ENCODE results near the gene ALKAL2. TPM values are rescaled to one million over a fixed set of nuclear protein-coding genes. Genes with fewer than 3 reads are reported as not detected.

The ALKAL2 gene
- total RNA-seq, 3 donors from 2014 or later: 2.2 to 3.5 (median 3.0) TPM

DNA sequence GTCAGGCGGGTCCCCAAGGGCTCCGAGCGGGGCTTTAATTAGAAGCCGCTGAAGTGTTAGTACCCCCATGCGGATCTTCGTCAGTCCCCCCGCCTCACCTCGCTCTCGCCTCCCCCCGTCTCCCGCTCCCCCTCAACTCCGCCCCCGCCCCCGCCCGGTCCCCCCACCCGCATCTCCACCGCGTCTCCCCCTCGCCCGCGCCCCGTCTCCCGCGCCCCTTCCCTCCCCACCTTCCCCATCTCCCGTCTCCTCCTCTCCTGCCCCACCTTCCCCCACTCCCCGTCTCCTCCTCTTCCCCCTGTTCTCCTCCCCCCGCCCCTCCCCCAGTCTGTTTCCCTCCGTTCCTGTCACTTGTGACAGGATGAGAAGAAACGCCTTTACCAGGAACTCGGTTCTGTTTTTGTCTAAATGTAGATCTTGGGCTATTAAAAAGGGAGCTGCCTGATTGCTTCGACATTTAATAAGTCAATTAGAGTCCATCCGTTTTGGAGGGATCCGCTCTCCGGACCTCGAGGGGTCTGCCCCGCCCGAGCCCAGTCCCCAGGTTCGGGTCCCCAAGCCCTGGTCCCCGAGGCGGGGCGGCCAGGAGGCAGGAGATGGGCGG lies 969 bp upstream of the ALKAL2 start:
- Histone ChIP-seq H3K4me1 (ENCODE audit: low read depth) (peaks cover 20% of the 10 kb centered on the region), H3K36me3 (ENCODE audit: low read depth) (no peaks in the 10 kb centered on the region), H3K4me3 (no peak overlapping the region), H3K9me3 (no peaks in the 10 kb centered on the region)
- intact Hi-C loops (cut with DNase I, micrococcal nuclease): no loop called here
- ATAC-seq (no peak), DNase-seq (peak in 2 of 3 donors; percentile 24 to 35)
- TF ChIP-seq, protein P1, sequence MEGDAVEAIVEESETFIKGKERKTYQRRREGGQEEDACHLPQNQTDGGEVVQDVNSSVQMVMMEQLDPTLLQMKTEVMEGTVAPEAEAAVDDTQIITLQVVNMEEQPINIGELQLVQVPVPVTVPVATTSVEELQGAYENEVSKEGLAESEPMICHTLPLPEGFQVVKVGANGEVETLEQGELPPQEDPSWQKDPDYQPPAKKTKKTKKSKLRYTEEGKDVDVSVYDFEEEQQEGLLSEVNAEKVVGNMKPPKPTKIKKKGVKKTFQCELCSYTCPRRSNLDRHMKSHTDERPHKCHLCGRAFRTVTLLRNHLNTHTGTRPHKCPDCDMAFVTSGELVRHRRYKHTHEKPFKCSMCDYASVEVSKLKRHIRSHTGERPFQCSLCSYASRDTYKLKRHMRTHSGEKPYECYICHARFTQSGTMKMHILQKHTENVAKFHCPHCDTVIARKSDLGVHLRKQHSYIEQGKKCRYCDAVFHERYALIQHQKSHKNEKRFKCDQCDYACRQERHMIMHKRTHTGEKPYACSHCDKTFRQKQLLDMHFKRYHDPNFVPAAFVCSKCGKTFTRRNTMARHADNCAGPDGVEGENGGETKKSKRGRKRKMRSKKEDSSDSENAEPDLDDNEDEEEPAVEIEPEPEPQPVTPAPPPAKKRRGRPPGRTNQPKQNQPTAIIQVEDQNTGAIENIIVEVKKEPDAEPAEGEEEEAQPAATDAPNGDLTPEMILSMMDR (IDR thresholded peaks at IDR 0.05): no peak

DNA sequence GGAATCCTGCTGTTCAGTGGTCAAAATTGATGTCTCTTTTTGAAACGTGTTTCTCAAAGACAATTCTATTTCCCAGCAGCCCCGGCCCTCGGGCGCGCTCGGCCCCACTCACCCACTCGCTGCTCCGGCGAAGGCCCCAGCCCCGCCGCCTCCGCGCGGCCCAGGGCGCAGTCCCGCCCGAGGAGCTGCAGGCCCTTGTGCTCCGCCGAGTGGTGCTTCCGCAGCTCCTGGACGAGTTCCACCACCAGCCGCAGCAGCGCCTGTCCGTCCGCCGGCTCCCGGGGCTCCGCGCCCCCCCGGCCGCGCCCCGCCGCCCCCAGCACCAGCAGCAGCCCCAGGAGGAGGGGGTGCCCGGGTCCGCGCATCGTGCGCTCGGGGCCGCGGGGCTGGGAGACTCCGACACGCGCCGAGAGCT lies 413 bp downstream of the ALKAL2 start:
- Histone ChIP-seq H3K9me3 (no peaks in the 10 kb centered on the region), H3K36me3 (ENCODE audit: low read depth) (no peaks in the 10 kb centered on the region), H3K4me1 (ENCODE audit: low read depth) (peaks cover 20% of the 10 kb centered on the region), H3K4me3 (no peak overlapping the region)
- ATAC-seq (peak; percentile 65), DNase-seq (peak in 2 of 3 donors; percentile 14 to 53)
- intact Hi-C loops (cut with DNase I, micrococcal nuclease): no loop called here
- TF ChIP-seq, protein P1 (IDR thresholded peaks at IDR 0.05): no peak

DNA sequence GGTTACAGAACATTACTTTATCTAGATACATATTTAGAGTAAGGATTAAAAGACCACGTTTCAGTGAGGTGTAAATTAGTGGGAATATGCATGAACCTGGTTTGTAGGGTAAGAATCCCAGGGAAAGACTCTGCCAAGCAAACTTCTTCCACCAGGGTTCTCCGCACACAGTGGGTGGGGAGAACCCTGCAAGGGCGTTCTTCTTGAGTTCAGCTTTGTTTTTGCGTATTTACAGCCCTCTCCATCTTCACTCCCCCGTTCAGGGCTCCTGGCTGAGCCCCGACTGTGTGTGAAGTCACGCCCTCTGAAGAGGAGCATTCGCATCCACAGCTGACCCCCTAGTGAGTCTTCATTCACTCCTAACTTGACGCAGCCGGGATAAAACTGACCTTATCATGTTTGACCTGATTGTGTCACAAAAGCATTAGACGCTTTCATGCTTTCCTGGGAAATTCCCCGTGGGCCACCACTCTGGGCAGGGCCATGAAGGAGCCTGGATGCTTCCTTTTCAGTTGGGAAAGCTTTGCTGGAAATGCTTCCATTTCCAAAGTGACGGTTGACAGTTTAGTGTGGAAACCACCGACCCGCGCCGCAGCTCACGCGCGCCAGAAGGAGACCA lies 1.0 kb downstream of the ALKAL2 start:
- Histone ChIP-seq H3K36me3 (ENCODE audit: low read depth) (no peaks in the 10 kb centered on the region), H3K9me3 (no peaks in the 10 kb centered on the region), H3K4me3 (no peak overlapping the region), H3K4me1 (ENCODE audit: low read depth) (peaks cover 20% of the 10 kb centered on the region)
- intact Hi-C loops (cut with DNase I, micrococcal nuclease): no loop called here
- DNase-seq (no peak), ATAC-seq (no peak)
- TF ChIP-seq, protein P1 (IDR thresholded peaks at IDR 0.05): no peak

DNA sequence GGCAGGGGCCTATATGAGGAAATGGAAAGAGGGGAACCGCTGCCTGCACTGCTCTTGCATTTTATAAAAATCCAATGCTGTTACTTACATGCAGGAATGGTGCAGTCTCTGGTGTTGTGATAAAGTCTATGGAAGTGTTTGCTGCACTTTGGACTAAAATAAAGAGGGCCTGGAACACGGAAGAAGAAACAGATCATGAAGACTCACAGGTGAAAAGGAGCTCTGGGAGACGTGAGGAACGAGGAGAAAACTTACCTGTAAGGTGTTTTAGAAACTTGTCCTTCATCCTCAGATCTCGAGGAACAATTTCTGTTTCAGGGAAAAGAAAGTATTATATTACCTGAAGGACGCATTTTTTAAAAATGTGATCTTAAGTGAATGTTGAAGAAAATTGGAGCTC lies 1.9 kb downstream of the ALKAL2 start:
- no peaks in the 10 kb centered on the region for H3K9me3 ChIP-seq
- H3K36me3 ChIP-seq (ENCODE audit: low read depth): no peaks in the 10 kb centered on the region
- no peak for ATAC-seq
- TF ChIP-seq, protein P1 (IDR thresholded peaks at IDR 0.05): no peak
- no peak for DNase-seq
- peaks cover 20% of the 10 kb centered on the region for H3K4me1 ChIP-seq (ENCODE audit: low read depth)
- H3K4me3 ChIP-seq: no peak overlapping the region
- intact Hi-C loops (cut with DNase I, micrococcal nuclease): no loop called here

DNA sequence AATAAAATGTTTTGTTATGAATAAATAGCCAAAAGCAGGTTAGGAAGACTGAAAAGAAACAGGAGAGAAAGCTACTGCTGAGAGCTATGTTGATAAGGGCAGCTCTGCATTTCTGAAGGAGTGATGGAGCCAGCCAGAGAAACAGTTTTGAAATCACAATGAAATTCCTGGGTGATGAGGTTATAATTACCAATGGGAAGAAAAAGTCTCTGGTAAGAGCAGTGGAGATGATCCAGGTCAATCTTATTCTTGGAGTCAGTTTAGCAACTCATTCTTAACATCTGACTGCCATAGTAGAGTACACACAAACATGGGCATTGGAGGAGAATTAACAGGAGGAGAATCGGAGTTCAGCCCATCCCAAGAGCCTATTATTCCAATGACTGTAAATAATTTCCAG lies 2.4 kb downstream of the ALKAL2 start:
- TF ChIP-seq, protein P1 (IDR thresholded peaks at IDR 0.05): no peak
- Histone ChIP-seq H3K4me3 (no peak overlapping the region), H3K9me3 (no peaks in the 10 kb centered on the region), H3K36me3 (ENCODE audit: low read depth) (no peaks in the 10 kb centered on the region), H3K4me1 (ENCODE audit: low read depth) (peaks cover 20% of the 10 kb centered on the region)
- DNase-seq (no peak), ATAC-seq (no peak)
- intact Hi-C loops (cut with DNase I, micrococcal nuclease): no loop called here
